Measurements from ENCODE around the gene RECK.

DNA sequence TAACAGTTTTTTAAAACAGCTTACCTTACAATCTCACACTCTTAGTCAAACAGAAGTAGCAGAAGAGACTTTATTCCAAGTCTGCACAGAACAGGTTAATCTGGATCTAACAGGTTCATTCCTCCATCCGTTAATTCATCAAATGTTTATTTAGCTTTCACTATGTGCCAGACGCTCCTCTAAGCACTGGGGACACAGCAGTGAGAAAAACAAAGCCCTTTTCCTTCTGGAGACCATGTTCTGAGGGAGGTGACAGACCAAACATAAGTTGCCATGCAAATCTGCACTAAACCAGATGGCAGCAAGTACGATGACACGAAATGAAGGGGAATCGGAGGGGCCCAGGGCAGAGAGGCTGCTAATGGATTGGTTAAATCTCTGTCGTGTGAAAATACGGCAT lies 82.8 kb downstream of the RECK start:
- TF ChIP-seq, protein P1, sequence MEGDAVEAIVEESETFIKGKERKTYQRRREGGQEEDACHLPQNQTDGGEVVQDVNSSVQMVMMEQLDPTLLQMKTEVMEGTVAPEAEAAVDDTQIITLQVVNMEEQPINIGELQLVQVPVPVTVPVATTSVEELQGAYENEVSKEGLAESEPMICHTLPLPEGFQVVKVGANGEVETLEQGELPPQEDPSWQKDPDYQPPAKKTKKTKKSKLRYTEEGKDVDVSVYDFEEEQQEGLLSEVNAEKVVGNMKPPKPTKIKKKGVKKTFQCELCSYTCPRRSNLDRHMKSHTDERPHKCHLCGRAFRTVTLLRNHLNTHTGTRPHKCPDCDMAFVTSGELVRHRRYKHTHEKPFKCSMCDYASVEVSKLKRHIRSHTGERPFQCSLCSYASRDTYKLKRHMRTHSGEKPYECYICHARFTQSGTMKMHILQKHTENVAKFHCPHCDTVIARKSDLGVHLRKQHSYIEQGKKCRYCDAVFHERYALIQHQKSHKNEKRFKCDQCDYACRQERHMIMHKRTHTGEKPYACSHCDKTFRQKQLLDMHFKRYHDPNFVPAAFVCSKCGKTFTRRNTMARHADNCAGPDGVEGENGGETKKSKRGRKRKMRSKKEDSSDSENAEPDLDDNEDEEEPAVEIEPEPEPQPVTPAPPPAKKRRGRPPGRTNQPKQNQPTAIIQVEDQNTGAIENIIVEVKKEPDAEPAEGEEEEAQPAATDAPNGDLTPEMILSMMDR (IDR thresholded peaks at IDR 0.05), result no peak
- no peak for TF ChIP-seq POLR2A (IDR thresholded peaks at IDR 0.05)

Data from uterus (tissue), 2 donors.